HepG2 (cell line): ENCODE results near the gene CCDC93. TPM values are rescaled to one million over a fixed set of nuclear protein-coding genes. Genes with fewer than 3 reads are reported as not detected.

Experiments
- ATAC-seq: fragments of 200-7000 bp; cut with Tn5 transposase; 3 replicates; pipeline ENCODE4 v1.9.1; 2020; ENCODE audit warnings: mild to moderate bottlenecking, moderate library complexity
- BruUV-seq: library from RNA; stranded (reverse); fragments of 400-500 nt; replicated peaks from 2 replicates; lab custom pipeline; 2021; lab: Mats Ljungman, UMichigan
- CTCF ChIA-PET: fragments of 300-600 bp; formaldehyde crosslinking; extraction: SDS; loops from one replicate; lab custom pipeline; 2021; ENCODE audit warnings: low total read pairs, inconsistent platforms, low intra/inter-chr PET ratio; lab: Yijun Ruan, JAX
- POLR2A ChIA-PET: fragments of 350-600 bp; sonication (Branson Sonifier 250); formaldehyde crosslinking; loops from one replicate; lab custom pipeline; 2020; ENCODE audit warnings: antibody characterized with exemption, inconsistent platforms; lab: Yijun Ruan, JAX
- DNase-seq: peaks from one replicate; pipeline ENCODE4 v3.0.0-alpha.2; 2015; ENCODE audit warnings: low spot score
- FAIRE-seq: peaks from 3 replicates; lab custom pipeline; 2011; peaks lifted over from hg19 to GRCh38; lab: Jason Lieb, UNC
- H2AFZ ChIP-seq: one replicate; pipeline ENCODE4 v1.6.1; 2011; ENCODE audit warnings: low read length, inconsistent platforms
- H3K27ac ChIP-seq: fragments of 300-600 bp; 3 replicates; pipeline ENCODE4 v1.8.0; 2011; ENCODE audit warnings: mixed run types, mild to moderate bottlenecking, mixed read lengths, low read length, inconsistent platforms; ENCODE audit not compliant: insufficient read depth; ENCODE audit errors: extremely low read length
- H3K27me3 ChIP-seq, 2 experiments: fragments of 200-600 bp in 1 of 2; 2 replicates in 1 of 2; 3 replicates in 1 of 2; pipeline versions ENCODE4 v1.6.0 to v1.8.0; 2011; ENCODE audit warnings: low read length in 2 of 2, mild to moderate bottlenecking in 2 of 2, moderate library complexity in 2 of 2, inconsistent platforms in 1 of 2; ENCODE audit not compliant: insufficient read depth in 2 of 2, control insufficient read depth in 1 of 2
- H3K36me3 ChIP-seq, 2 experiments: fragments of 200-600 bp in 1 of 2; replicated peaks in 1 of 2; 2 replicates in 1 of 2; 3 replicates in 1 of 2; pipeline versions ENCODE4 v1.5.1 to v1.8.0; 2011; ENCODE audit warnings: low read length in 2 of 2, inconsistent platforms in 1 of 2; ENCODE audit not compliant: insufficient read depth in 2 of 2, control insufficient read depth in 1 of 2
- H3K4me1 ChIP-seq: 2 replicates; pipeline ENCODE4 v1.5.1; 2012; ENCODE audit warnings: low read length, inconsistent platforms; ENCODE audit not compliant: insufficient read depth
- H3K4me2 ChIP-seq: 2 replicates; pipeline ENCODE4 v1.6.0; 2011; ENCODE audit warnings: low read depth, low read length, inconsistent platforms
- H3K4me3 ChIP-seq, 3 experiments: fragments of 200-600 bp in 1 of 3; sonication (generic), shearing (Covaris generic) in 1 of 3; replicated peaks in 1 of 3; 2 replicates each; pipeline ENCODE4 v1.5.1; 2011 to 2016; ENCODE audit warnings: low read length in 3 of 3, inconsistent platforms in 2 of 3, low read depth in 2 of 3, mild to moderate bottlenecking in 2 of 3, control low read depth in 1 of 3, mixed read lengths in 1 of 3; ENCODE audit not compliant: insufficient read depth in 1 of 3
- H3K79me2 ChIP-seq: one replicate; pipeline ENCODE4 v1.6.1; 2011; ENCODE audit warnings: low read length, inconsistent platforms; ENCODE audit not compliant: insufficient read depth
- H3K9ac ChIP-seq: 2 replicates; pipeline ENCODE4 v1.6.0; 2011; ENCODE audit warnings: mild to moderate bottlenecking, low read depth, low read length, inconsistent platforms; ENCODE audit not compliant: insufficient read depth
- H3K9me3 ChIP-seq: 2 replicates; pipeline ENCODE4 v1.5.1; 2012; ENCODE audit warnings: mild to moderate bottlenecking, low read length
- H4K20me1 ChIP-seq: 2 replicates; pipeline ENCODE4 v1.6.0; 2011; ENCODE audit warnings: inconsistent platforms, mild to moderate bottlenecking, low read length, moderate library complexity; ENCODE audit not compliant: insufficient read depth
- BCLAF1 ChIP-seq: fragments of 450-650 bp; IDR thresholded peaks from 2 replicates; pipeline ENCODE4 v1.6.1; 2017; ENCODE audit warnings: mild to moderate bottlenecking
- ESRRA ChIP-seq: sonication (generic); formaldehyde crosslinking; IDR thresholded peaks from 2 replicates; pipeline ENCODE4 v1.5.1; 2020; ENCODE audit warnings: mild to moderate bottlenecking, low read depth, missing genetic modification reagents
- HOXA7 ChIP-seq: sonication (generic); formaldehyde crosslinking; IDR thresholded peaks from 2 replicates; pipeline ENCODE4 v1.8.1; 2022; ENCODE audit warnings: mild to moderate bottlenecking, missing genetic modification reagents, moderate library complexity
- JUNB ChIP-seq: sonication (generic); formaldehyde crosslinking; IDR thresholded peaks from 2 replicates; pipeline ENCODE4 v1.8.0; 2022; ENCODE audit warnings: missing genetic modification reagents, mild to moderate bottlenecking, borderline replicate concordance
- KDM3A ChIP-seq: IDR thresholded peaks from 2 replicates; pipeline ENCODE4 v1.6.1; 2018; ENCODE audit warnings: low read depth, missing compliant biosample characterization
- NAIF1 ChIP-seq: sonication (generic); formaldehyde crosslinking; IDR thresholded peaks from 2 replicates; pipeline ENCODE4 v1.5.0; 2020; ENCODE audit warnings: mild to moderate bottlenecking, missing genetic modification reagents, borderline replicate concordance
- ZBTB38 ChIP-seq: sonication (generic); formaldehyde crosslinking; IDR thresholded peaks from 2 replicates; pipeline ENCODE4 v1.5.1; 2020; ENCODE audit warnings: mild to moderate bottlenecking, missing genetic modification reagents
- ZBTB7A ChIP-seq: sonication (generic); formaldehyde crosslinking; IDR thresholded peaks from 2 replicates; pipeline ENCODE4 v1.8.0; 2022; ENCODE audit warnings: mild to moderate bottlenecking, missing genetic modification reagents
- ZFP37 ChIP-seq: sonication (generic); formaldehyde crosslinking; IDR thresholded peaks from 2 replicates; pipeline ENCODE4 v1.4.0; 2020; ENCODE audit warnings: missing genetic modification reagents, borderline replicate concordance
- ZNF558 ChIP-seq: sonication (generic); formaldehyde crosslinking; IDR thresholded peaks from 2 replicates; pipeline ENCODE4 v1.9.0; 2022; ENCODE audit warnings: mild to moderate bottlenecking, missing genetic modification reagents, borderline replicate concordance
- ZNF597 ChIP-seq: sonication (generic); formaldehyde crosslinking; IDR thresholded peaks from 2 replicates; pipeline ENCODE4 v1.5.0; 2020; ENCODE audit warnings: missing genetic modification reagents
- WGBS: methylation state at CpG from one replicate; pipeline ENCODE4 v1.1.6; 2017; ENCODE audit warnings: low lambda C conversion rate; 5-methylcytosine and 5-hydroxymethylcytosine counted together
- in situ Hi-C: cut with HindIII; loops from 2 replicates; pipeline ENCODE4 v1.10.0; 2017; ENCODE audit warnings: low pct_unique_long_range_greater_than_20kb; ENCODE audit not compliant: extremely low pct_ligation_motif_present
- intact Hi-C: fragments of 100-400 bp; cut with micrococcal nuclease; formaldehyde crosslinking; loops from one replicate; pipeline ENCODE4 v1.10.0; 2022; ENCODE audit not compliant: unreplicated experiment
- polyA plus RNA-seq, 8 experiments: library from polyadenylated mRNA; depleted of rRNA in 3 of 8; stranded (reverse) in 7 of 8; unstranded in 1 of 8; fragments of >200 nt; fragmentation: Illumina TruSeq in 4 of 8; extraction: Trizol in 4 of 8; gene quantifications; 2 replicates each; pipeline versions ENCODE4 v1.2.1 to v1.2.3, GENCODE V29; 2011 to 2016; ENCODE audit warnings: low read depth in 4 of 8, missing spikeins in 1 of 8, mixed read lengths in 1 of 8; ENCODE audit not compliant: insufficient read depth in 1 of 8
- total RNA-seq, 5 experiments: library from RNA; depleted of rRNA; stranded (reverse); fragments of >200 nt; fragmentation: Illumina TruSeq; extraction: Trizol; gene quantifications; 2 replicates each; pipeline ENCODE4 v1.2.3, GENCODE V29; 2016; ENCODE audit warnings: low read depth in 1 of 5
- TF ChIP-seq, protein P1 (sequence below): sonication (generic); formaldehyde crosslinking; IDR thresholded peaks from 2 replicates; pipeline ENCODE4 v1.5.0; 2020; ENCODE audit warnings: mild to moderate bottlenecking, missing genetic modification reagents
- TF ChIP-seq, protein P2 (sequence below): IDR thresholded peaks from 2 replicates; pipeline ENCODE4 v1.4.0; 2020; ENCODE audit warnings: mild to moderate bottlenecking, missing genetic modification reagents

CCDC93 gene
- total and polyA plus RNA-seq, 2 of the 13 experiments (the other 11 are each of a cell fraction or from before 2014, with no cell fraction given), result 37.2 to 53.2 TPM

GRCh38 chr2:118006861-118007260 lies 7.0 kb downstream of the CCDC93 start (continued):
- no peak for TF ChIP-seq NAIF1
- TF ChIP-seq JUNB (CRISPR knock-in tag), result no peak
- no peak for TF ChIP-seq ZBTB7A (CRISPR knock-in tag)
- no peak for TF ChIP-seq KDM3A
- no peak for TF ChIP-seq ZNF597 (CRISPR knock-in tag)
- TF ChIP-seq, all 625 proteins: peak for 0

DNA sequence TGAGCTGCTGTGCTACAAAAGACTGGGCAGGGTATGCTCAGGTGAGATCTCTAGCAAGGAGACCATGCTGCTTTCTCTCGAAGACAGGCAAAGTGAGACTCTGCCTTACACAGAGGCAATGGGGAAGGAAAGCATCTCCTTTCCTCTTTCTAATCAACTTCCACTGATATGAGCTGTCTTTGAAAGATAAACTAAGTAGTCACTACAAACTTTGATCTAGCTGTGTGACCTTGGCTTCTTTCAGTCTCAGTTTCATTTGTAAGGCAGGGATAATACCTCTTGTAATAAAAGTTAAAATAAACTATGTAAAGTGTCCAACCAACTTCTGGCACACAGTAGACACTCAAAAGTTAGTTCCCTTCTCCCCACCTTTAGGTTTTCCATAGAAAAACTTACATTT lies 7.5 kb downstream of the CCDC93 start:
- no peak for DNase-seq
- no peak for FAIRE-seq
- ChIA-PET POLR2A (no interaction called here), CTCF (no interaction called here)
- Histone ChIP-seq H3K4me1 (peaks cover 6% of the 10 kb centered on the region), H3K27ac (no peak overlapping the region), H3K9ac (no peak overlapping the region), H3K4me3 (no peak overlapping the region), H3K27me3 (no peaks in the 10 kb centered on the region), H3K4me2 (no peak overlapping the region), H3K79me2 (peaks cover 23% of the 10 kb centered on the region), H4K20me1 (peaks cover 16% of the 10 kb centered on the region; the same call in 1 of the 2 replicates), H3K9me3 (no peaks in the 10 kb centered on the region), H2AFZ (no peak overlapping the region), H3K36me3 (peaks cover 26 to 72% of the 10 kb centered on the region in 2 experiments)
- in situ Hi-C loops (loop anchor here (5.0 kb wide), 1 partner anchor 179 kb away; no protein-coding TSS in a partner anchor), intact Hi-C loops (no loop called here)
- no TSS peak for BruUV-seq
- ATAC-seq, result no peak
- WGBS, result 89% methylated on average over 1 of the region's 1 CpG
- TF ChIP-seq, protein P1, sequence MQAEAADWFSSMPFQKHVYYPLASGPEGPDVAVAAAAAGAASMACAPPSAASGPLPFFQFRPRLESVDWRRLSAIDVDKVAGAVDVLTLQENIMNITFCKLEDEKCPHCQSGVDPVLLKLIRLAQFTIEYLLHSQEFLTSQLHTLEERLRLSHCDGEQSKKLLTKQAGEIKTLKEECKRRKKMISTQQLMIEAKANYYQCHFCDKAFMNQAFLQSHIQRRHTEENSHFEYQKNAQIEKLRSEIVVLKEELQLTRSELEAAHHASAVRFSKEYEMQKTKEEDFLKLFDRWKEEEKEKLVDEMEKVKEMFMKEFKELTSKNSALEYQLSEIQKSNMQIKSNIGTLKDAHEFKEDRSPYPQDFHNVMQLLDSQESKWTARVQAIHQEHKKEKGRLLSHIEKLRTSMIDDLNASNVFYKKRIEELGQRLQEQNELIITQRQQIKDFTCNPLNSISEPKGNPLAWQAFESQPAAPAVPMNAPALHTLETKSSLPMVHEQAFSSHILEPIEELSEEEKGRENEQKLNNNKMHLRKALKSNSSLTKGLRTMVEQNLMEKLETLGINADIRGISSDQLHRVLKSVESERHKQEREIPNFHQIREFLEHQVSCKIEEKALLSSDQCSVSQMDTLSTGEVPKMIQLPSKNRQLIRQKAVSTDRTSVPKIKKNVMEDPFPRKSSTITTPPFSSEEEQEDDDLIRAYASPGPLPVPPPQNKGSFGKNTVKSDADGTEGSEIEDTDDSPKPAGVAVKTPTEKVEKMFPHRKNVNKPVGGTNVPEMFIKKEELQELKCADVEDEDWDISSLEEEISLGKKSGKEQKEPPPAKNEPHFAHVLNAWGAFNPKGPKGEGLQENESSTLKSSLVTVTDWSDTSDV (CRISPR knock-in tag), result no peak
- TF ChIP-seq ZBTB38 (CRISPR knock-in tag) (no peak), HOXA7 (CRISPR knock-in tag) (no peak), ZNF558 (CRISPR knock-in tag) (no peak), BCLAF1 (no peak), ZFP37 (CRISPR knock-in tag) (no peak), ESRRA (CRISPR knock-in tag) (no peak)
- TF ChIP-seq, protein P2, sequence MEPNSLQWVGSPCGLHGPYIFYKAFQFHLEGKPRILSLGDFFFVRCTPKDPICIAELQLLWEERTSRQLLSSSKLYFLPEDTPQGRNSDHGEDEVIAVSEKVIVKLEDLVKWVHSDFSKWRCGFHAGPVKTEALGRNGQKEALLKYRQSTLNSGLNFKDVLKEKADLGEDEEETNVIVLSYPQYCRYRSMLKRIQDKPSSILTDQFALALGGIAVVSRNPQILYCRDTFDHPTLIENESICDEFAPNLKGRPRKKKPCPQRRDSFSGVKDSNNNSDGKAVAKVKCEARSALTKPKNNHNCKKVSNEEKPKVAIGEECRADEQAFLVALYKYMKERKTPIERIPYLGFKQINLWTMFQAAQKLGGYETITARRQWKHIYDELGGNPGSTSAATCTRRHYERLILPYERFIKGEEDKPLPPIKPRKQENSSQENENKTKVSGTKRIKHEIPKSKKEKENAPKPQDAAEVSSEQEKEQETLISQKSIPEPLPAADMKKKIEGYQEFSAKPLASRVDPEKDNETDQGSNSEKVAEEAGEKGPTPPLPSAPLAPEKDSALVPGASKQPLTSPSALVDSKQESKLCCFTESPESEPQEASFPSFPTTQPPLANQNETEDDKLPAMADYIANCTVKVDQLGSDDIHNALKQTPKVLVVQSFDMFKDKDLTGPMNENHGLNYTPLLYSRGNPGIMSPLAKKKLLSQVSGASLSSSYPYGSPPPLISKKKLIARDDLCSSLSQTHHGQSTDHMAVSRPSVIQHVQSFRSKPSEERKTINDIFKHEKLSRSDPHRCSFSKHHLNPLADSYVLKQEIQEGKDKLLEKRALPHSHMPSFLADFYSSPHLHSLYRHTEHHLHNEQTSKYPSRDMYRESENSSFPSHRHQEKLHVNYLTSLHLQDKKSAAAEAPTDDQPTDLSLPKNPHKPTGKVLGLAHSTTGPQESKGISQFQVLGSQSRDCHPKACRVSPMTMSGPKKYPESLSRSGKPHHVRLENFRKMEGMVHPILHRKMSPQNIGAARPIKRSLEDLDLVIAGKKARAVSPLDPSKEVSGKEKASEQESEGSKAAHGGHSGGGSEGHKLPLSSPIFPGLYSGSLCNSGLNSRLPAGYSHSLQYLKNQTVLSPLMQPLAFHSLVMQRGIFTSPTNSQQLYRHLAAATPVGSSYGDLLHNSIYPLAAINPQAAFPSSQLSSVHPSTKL (CRISPR knock-in tag), result no peak
